ENCODE data around the gene HDDC2.

HDDC2 gene

GRCh38 chr6:125230674-125231073 is 71.1 kb downstream of the HDDC2 start:
- Histone ChIP-seq H3K9me3 (ENCODE audit: control insufficient read depth, low read length) (no peaks in the 10 kb centered on the region), H3K27me3 (ENCODE audit: control insufficient read depth in 1 of 2, insufficient read depth in 1 of 2, low read length in 2 of 2) (no peaks in the 10 kb centered on the region), H3K79me1 (replicated peaks; ENCODE audit: low read length, poor library complexity, severe bottlenecking) (peaks cover 3% of the 10 kb centered on the region), H3K9ac (ENCODE audit: low read length) (no peak overlapping the region), H2BK15ac (ENCODE audit: low read depth, poor library complexity, severe bottlenecking) (no peak overlapping the region), H3K4ac (ENCODE audit: low read depth in 1 of 2, low read length in 2 of 2) (no peak overlapping the region), H4K91ac (ENCODE audit: low read length) (no peak overlapping the region), H2BK120ac (ENCODE audit: low read depth, low read length) (no peak overlapping the region), H3K14ac (ENCODE audit: low read length in 2 of 2) (no peak overlapping the region), H3K4me1 (ENCODE audit: control insufficient read depth, insufficient read depth, low read depth, low read length) (no peaks in the 10 kb centered on the region), H3K36me3 (ENCODE audit: control insufficient read depth in 1 of 2, insufficient read depth in 2 of 2, low read depth in 1 of 2, low read length in 2 of 2) (no peaks in the 10 kb centered on the region), H4K8ac (ENCODE audit: low read length) (no peak overlapping the region), H3K23ac (ENCODE audit: low read length in 2 of 2) (no peak overlapping the region), H3K4me3 (ENCODE audit: insufficient read depth in 1 of 2, low read depth in 1 of 2, low read length in 2 of 2) (no peak overlapping the region), H2BK5ac (ENCODE audit: low read depth, low read length, poor library complexity, severe bottlenecking) (no peak overlapping the region), H3K18ac (ENCODE audit: low read depth in 1 of 2, low read length in 2 of 2) (no peak overlapping the region), H2AK5ac (ENCODE audit: low read length, severe bottlenecking) (no peak overlapping the region), H2AFZ (ENCODE audit: low read depth, low read length) (no peak overlapping the region), H3K27ac (ENCODE audit: low read length, poor library complexity, severe bottlenecking) (no peak overlapping the region), H3K4me2 (ENCODE audit: low read length, poor library complexity, severe bottlenecking) (no peak overlapping the region), H2BK12ac (ENCODE audit: low read length in 2 of 2) (no peak overlapping the region)
- 89% methylated on average over 2 of the region's 3 CpGs for WGBS
- DNase-seq: no peak

DNA sequence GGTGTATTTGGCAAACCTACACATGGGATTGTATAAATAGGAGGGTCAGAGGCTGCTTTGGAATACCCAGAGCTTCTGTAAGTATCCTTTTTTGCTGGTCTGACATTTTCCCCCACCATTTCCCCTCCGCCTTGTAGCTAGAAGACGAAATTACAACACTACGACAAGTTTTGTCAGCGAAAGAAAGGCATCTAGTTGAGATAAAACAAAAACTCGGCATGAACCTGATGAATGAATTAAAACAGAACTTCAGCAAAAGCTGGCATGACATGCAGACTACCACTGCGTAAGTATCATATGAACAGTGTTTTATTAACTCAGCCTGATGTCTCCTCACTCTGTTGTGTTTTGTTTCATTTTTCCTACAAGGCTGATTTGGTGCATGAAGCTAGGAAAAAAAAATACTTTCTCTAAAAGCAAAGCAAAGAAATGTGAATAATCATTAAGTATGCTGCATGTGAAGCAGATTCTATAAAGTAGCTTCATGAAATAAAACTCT is 72.7 kb downstream of the HDDC2 start:
- Histone ChIP-seq H2BK120ac (ENCODE audit: low read depth, low read length) (no peak overlapping the region), H3K27me3 (ENCODE audit: control insufficient read depth in 1 of 2, insufficient read depth in 1 of 2, low read length in 2 of 2) (no peaks in the 10 kb centered on the region), H4K8ac (ENCODE audit: low read length) (no peak overlapping the region), H3K36me3 (ENCODE audit: control insufficient read depth in 1 of 2, insufficient read depth in 2 of 2, low read depth in 1 of 2, low read length in 2 of 2) (no peaks in the 10 kb centered on the region), H3K4me2 (ENCODE audit: low read length, poor library complexity, severe bottlenecking) (peak overlapping the region; percentile 27), H4K91ac (ENCODE audit: low read length) (no peak overlapping the region), H3K23ac (ENCODE audit: low read length in 2 of 2) (no peak overlapping the region), H2AFZ (ENCODE audit: low read depth, low read length) (no peak overlapping the region), H3K27ac (ENCODE audit: low read length, poor library complexity, severe bottlenecking) (peak overlapping the region; percentile 45), H3K9ac (ENCODE audit: low read length) (peak overlapping the region; percentile 43), H2BK15ac (ENCODE audit: low read depth, poor library complexity, severe bottlenecking) (no peak overlapping the region), H2BK12ac (ENCODE audit: low read length in 2 of 2) (no peak overlapping the region), H3K18ac (ENCODE audit: low read depth in 1 of 2, low read length in 2 of 2) (no peak overlapping the region), H3K14ac (ENCODE audit: low read length in 2 of 2) (no peak overlapping the region), H3K4ac (ENCODE audit: low read depth in 1 of 2, low read length in 2 of 2) (no peak overlapping the region), H2BK5ac (ENCODE audit: low read depth, low read length, poor library complexity, severe bottlenecking) (no peak overlapping the region), H3K4me3 (ENCODE audit: insufficient read depth in 1 of 2, low read depth in 1 of 2, low read length in 2 of 2) (peak overlapping the region in 1 of 2 experiments; percentile 25), H3K79me1 (replicated peaks; ENCODE audit: low read length, poor library complexity, severe bottlenecking) (peaks cover 3% of the 10 kb centered on the region), H3K9me3 (ENCODE audit: control insufficient read depth, low read length) (no peaks in the 10 kb centered on the region), H2AK5ac (ENCODE audit: low read length, severe bottlenecking) (no peak overlapping the region), H3K4me1 (ENCODE audit: control insufficient read depth, insufficient read depth, low read depth, low read length) (peaks cover 1% of the 10 kb centered on the region)
- DNase-seq: no peak
- WGBS: 73% methylated on average over 5 of the region's 6 CpGs

GRCh38 chr6:125227244-125227643 is 74.5 kb downstream of the HDDC2 start:
- Histone ChIP-seq H2AFZ (ENCODE audit: low read depth, low read length) (no peak overlapping the region), H3K36me3 (ENCODE audit: control insufficient read depth in 1 of 2, insufficient read depth in 2 of 2, low read depth in 1 of 2, low read length in 2 of 2) (no peaks in the 10 kb centered on the region), H4K8ac (ENCODE audit: low read length) (no peak overlapping the region), H3K27ac (ENCODE audit: low read length, poor library complexity, severe bottlenecking) (no peak overlapping the region), H2BK120ac (ENCODE audit: low read depth, low read length) (no peak overlapping the region), H2BK15ac (ENCODE audit: low read depth, poor library complexity, severe bottlenecking) (no peak overlapping the region), H3K27me3 (ENCODE audit: control insufficient read depth in 1 of 2, insufficient read depth in 1 of 2, low read length in 2 of 2) (no peaks in the 10 kb centered on the region), H3K9me3 (ENCODE audit: control insufficient read depth, low read length) (no peaks in the 10 kb centered on the region), H3K4me2 (ENCODE audit: low read length, poor library complexity, severe bottlenecking) (no peak overlapping the region), H3K79me1 (replicated peaks; ENCODE audit: low read length, poor library complexity, severe bottlenecking) (peaks cover 3% of the 10 kb centered on the region), H3K4ac (ENCODE audit: low read depth in 1 of 2, low read length in 2 of 2) (no peak overlapping the region), H2AK5ac (ENCODE audit: low read length, severe bottlenecking) (no peak overlapping the region), H4K91ac (ENCODE audit: low read length) (no peak overlapping the region), H3K4me1 (ENCODE audit: control insufficient read depth, insufficient read depth, low read depth, low read length) (peaks cover 3% of the 10 kb centered on the region), H3K4me3 (ENCODE audit: insufficient read depth in 1 of 2, low read depth in 1 of 2, low read length in 2 of 2) (no peak overlapping the region), H2BK5ac (ENCODE audit: low read depth, low read length, poor library complexity, severe bottlenecking) (no peak overlapping the region), H2BK12ac (ENCODE audit: low read length in 2 of 2) (no peak overlapping the region), H3K23ac (ENCODE audit: low read length in 2 of 2) (no peak overlapping the region), H3K14ac (ENCODE audit: low read length in 2 of 2) (no peak overlapping the region), H3K18ac (ENCODE audit: low read depth in 1 of 2, low read length in 2 of 2) (no peak overlapping the region), H3K9ac (ENCODE audit: low read length) (no peak overlapping the region)
- WGBS: 76% methylated on average over 4 of the region's 6 CpGs
- no peak for DNase-seq

Data from mesenchymal stem cell (in vitro differentiated cells and primary cell).